Measurements from ENCODE around the gene MTPN.

DNA sequence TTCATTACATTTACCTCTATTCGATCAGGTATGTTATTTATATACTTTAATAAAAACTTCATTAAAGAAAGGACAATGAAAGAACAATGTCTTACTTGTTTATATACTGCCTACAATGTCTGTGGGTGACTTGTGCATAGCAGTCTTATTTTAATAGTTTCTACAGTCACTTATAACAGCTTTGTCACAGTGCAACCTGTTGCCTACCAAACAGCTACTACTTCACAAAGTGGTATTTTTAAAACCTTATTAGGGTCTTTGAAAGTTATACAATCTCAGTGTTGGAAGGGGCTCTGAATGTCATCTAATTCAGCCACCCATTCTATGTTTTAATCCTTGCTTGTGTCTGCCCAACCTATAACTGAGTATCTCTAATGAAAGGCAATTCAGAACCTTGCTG lies 19.0 kb downstream of the MTPN start:
- TF ChIP-seq, protein P1, sequence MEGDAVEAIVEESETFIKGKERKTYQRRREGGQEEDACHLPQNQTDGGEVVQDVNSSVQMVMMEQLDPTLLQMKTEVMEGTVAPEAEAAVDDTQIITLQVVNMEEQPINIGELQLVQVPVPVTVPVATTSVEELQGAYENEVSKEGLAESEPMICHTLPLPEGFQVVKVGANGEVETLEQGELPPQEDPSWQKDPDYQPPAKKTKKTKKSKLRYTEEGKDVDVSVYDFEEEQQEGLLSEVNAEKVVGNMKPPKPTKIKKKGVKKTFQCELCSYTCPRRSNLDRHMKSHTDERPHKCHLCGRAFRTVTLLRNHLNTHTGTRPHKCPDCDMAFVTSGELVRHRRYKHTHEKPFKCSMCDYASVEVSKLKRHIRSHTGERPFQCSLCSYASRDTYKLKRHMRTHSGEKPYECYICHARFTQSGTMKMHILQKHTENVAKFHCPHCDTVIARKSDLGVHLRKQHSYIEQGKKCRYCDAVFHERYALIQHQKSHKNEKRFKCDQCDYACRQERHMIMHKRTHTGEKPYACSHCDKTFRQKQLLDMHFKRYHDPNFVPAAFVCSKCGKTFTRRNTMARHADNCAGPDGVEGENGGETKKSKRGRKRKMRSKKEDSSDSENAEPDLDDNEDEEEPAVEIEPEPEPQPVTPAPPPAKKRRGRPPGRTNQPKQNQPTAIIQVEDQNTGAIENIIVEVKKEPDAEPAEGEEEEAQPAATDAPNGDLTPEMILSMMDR (IDR thresholded peaks at IDR 0.05): no peak
- no peak for TF ChIP-seq POLR2AphosphoS5 (IDR thresholded peaks at IDR 0.05)
- TF ChIP-seq POLR2A (IDR thresholded peaks at IDR 0.05): no peak

Measured in breast epithelium (tissue), 3 donors.